Astrocyte (in vitro differentiated cells and primary cell): ENCODE data around the gene VAMP1. TPM values are rescaled to one million over a fixed set of nuclear protein-coding genes. Genes with fewer than 3 reads are reported as not detected.

Experiments
- DNase-seq: peaks from one replicate; pipeline ENCODE4 v3.0.0-alpha.2; 2010; ENCODE audit warnings: low read depth
- FAIRE-seq: peaks from 2 replicates; lab custom pipeline; 2011; peaks lifted over from hg19 to GRCh38; lab: Jason Lieb, UNC
- H2AFZ ChIP-seq: 2 replicates; pipeline ENCODE4 v1.6.0; 2012; ENCODE audit warnings: low read depth, low read length, inconsistent platforms
- H3K27ac ChIP-seq: 2 replicates; pipeline ENCODE4 v1.5.1; 2011; ENCODE audit warnings: low read depth, low read length, inconsistent platforms
- H3K27me3 ChIP-seq: 2 replicates; pipeline ENCODE4 v1.6.0; 2011; ENCODE audit warnings: low read length, inconsistent platforms; ENCODE audit not compliant: insufficient read depth
- H3K36me3 ChIP-seq: 2 replicates; pipeline ENCODE4 v1.5.1; 2011; ENCODE audit warnings: low read length, inconsistent platforms; ENCODE audit not compliant: insufficient read depth
- H3K4me1 ChIP-seq: 2 replicates; pipeline ENCODE4 v1.5.1; 2011; ENCODE audit warnings: low read length, inconsistent platforms; ENCODE audit not compliant: insufficient read depth
- H3K4me2 ChIP-seq: 2 replicates; pipeline ENCODE4 v1.6.0; 2012; ENCODE audit warnings: low read length, inconsistent platforms
- H3K4me3 ChIP-seq: 2 replicates; pipeline ENCODE4 v1.5.1; 2011; ENCODE audit warnings: low read depth, mild to moderate bottlenecking, low read length, inconsistent platforms; ENCODE audit not compliant: insufficient read depth
- H3K79me2 ChIP-seq: 2 replicates; pipeline ENCODE4 v1.6.0; 2012; ENCODE audit warnings: mild to moderate bottlenecking, low read length, inconsistent platforms; ENCODE audit not compliant: insufficient read depth
- H3K9ac ChIP-seq: 2 replicates; pipeline ENCODE4 v1.6.0; 2012; ENCODE audit warnings: mild to moderate bottlenecking, low read length, inconsistent platforms
- H3K9me3 ChIP-seq: 2 replicates; pipeline ENCODE4 v1.5.1; 2012; ENCODE audit warnings: low read depth, mild to moderate bottlenecking, low read length, inconsistent platforms; ENCODE audit not compliant: insufficient read depth
- H4K20me1 ChIP-seq: 2 replicates; pipeline ENCODE4 v1.6.0; 2012; ENCODE audit warnings: low read length, inconsistent platforms; ENCODE audit not compliant: insufficient read depth
- H3K27ac Mint-ChIP-seq: one replicate; pipeline ENCODE4 v1.8.0; 2021; ENCODE audit warnings: mild to moderate bottlenecking, mixed read lengths; ENCODE audit not compliant: unreplicated experiment
- H3K27me3 Mint-ChIP-seq: one replicate; pipeline ENCODE4 v1.8.0; 2021; ENCODE audit warnings: low read depth, mixed read lengths; ENCODE audit not compliant: unreplicated experiment
- H3K36me3 Mint-ChIP-seq: one replicate; pipeline ENCODE4 v1.8.0; 2021; ENCODE audit warnings: low read depth, mixed read lengths; ENCODE audit not compliant: unreplicated experiment
- H3K4me1 Mint-ChIP-seq: one replicate; pipeline ENCODE4 v1.8.0; 2021; ENCODE audit warnings: low read depth, mixed read lengths; ENCODE audit not compliant: unreplicated experiment
- H3K4me3 Mint-ChIP-seq: one replicate; pipeline ENCODE4 v1.8.0; 2021; ENCODE audit warnings: mild to moderate bottlenecking, moderate library complexity, mixed read lengths; ENCODE audit not compliant: unreplicated experiment
- H3K9me3 Mint-ChIP-seq: one replicate; pipeline ENCODE4 v1.8.0; 2021; ENCODE audit warnings: mild to moderate bottlenecking, mixed read lengths; ENCODE audit not compliant: unreplicated experiment
- EZH2 ChIP-seq: IDR thresholded peaks from 2 replicates; pipeline ENCODE4 v1.6.1; 2012; ENCODE audit warnings: mild to moderate bottlenecking, low read length, inconsistent platforms; ENCODE audit not compliant: insufficient read depth
- total RNA-seq: library from RNA; stranded (reverse); gene quantifications from 2 replicates; pipeline ENCODE4 v1.2.1, GENCODE V29; 2021
- TF ChIP-seq, protein P1 (sequence below): IDR thresholded peaks from 2 replicates; pipeline ENCODE4 v1.5.1; 2011; ENCODE audit warnings: low read depth, mild to moderate bottlenecking, inconsistent platforms, low read length, moderate library complexity; ENCODE audit not compliant: insufficient read depth

VAMP1 gene
- total RNA-seq, 1 donor from 2014 or later = 23.1 TPM

- H3K4me3 Mint-ChIP-seq = peak within 1 kb of the TSS; percentile 72
- peaks cover 6% of the 10 kb centered on the region for H3K27me3 Mint-ChIP-seq
- peaks cover 14% of the 10 kb centered on the region for H3K4me1 Mint-ChIP-seq
- no peaks in the 10 kb centered on the region for H3K9me3 Mint-ChIP-seq
- peak; percentile 71 for DNase-seq
- TF ChIP-seq, protein P1, sequence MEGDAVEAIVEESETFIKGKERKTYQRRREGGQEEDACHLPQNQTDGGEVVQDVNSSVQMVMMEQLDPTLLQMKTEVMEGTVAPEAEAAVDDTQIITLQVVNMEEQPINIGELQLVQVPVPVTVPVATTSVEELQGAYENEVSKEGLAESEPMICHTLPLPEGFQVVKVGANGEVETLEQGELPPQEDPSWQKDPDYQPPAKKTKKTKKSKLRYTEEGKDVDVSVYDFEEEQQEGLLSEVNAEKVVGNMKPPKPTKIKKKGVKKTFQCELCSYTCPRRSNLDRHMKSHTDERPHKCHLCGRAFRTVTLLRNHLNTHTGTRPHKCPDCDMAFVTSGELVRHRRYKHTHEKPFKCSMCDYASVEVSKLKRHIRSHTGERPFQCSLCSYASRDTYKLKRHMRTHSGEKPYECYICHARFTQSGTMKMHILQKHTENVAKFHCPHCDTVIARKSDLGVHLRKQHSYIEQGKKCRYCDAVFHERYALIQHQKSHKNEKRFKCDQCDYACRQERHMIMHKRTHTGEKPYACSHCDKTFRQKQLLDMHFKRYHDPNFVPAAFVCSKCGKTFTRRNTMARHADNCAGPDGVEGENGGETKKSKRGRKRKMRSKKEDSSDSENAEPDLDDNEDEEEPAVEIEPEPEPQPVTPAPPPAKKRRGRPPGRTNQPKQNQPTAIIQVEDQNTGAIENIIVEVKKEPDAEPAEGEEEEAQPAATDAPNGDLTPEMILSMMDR = no peak
- TF ChIP-seq EZH2 = no peak
- Histone ChIP-seq H3K9ac (peak within 1 kb of the TSS; percentile 78), H3K27me3 (no peaks in the 10 kb centered on the region), H3K4me3 (peak within 1 kb of the TSS; percentile 65), H3K27ac (peak within 1 kb of the TSS; percentile 79), H2AFZ (peak within 1 kb of the TSS; percentile 94), H3K4me2 (peak within 1 kb of the TSS; percentile 92), H4K20me1 (no peaks in the 10 kb centered on the region), H3K4me1 (peaks cover 28% of the 10 kb centered on the region), H3K79me2 (no peaks in the 10 kb centered on the region), H3K36me3 (no peaks in the 10 kb centered on the region), H3K9me3 (no peaks in the 10 kb centered on the region)
- H3K36me3 Mint-ChIP-seq = peaks cover 7% of the 10 kb centered on the region
- FAIRE-seq = no peak
- H3K27ac Mint-ChIP-seq = peak within 1 kb of the TSS; percentile 77
Observed at GRCh38 chr12:6451348-6452244, 18.9 kb downstream of the VAMP1 start, which contains the start of gene TAPBPL. Gene TAPBPL (plus strand): TSS chr12:6452042. CDS start chr12:6452249, 207 bp downstream.

DNA sequence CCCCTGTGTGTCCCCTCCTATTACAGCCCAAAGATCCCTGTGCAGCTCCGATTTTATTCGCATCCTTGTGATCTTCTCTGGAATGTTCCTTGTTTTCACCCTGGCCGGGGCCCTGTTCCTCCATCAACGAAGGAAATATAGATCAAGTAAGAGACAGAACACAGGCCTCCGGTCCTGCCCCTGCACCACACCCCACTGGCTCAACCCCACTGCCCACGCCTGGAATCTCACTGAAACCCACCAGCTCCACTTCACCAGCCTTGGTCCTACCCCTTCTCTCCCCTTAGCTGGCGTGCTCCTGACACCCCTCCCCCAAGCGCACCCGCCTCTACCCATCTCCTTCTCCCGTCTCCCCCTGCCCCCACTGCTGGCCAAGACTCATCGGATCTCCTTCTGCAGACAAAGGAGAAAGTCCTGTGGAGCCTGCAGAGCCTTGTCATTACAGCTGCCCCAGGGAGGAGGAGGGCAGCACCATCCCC, 19.6 kb downstream of the VAMP1 start:
- Histone ChIP-seq H3K27ac (no peak overlapping the region), H3K9me3 (no peaks in the 10 kb centered on the region), H3K36me3 (no peaks in the 10 kb centered on the region), H2AFZ (peak overlapping the region; percentile 94), H3K4me2 (peak overlapping the region; percentile 92), H4K20me1 (no peaks in the 10 kb centered on the region), H3K9ac (peak overlapping the region; percentile 78), H3K4me1 (peaks cover 28% of the 10 kb centered on the region), H3K4me3 (peak overlapping the region; percentile 65), H3K79me2 (no peaks in the 10 kb centered on the region), H3K27me3 (no peaks in the 10 kb centered on the region)
- no peak for TF ChIP-seq EZH2
- TF ChIP-seq, protein P1 = no peak
- FAIRE-seq = no peak
- H3K27ac Mint-ChIP-seq = no peak overlapping the region
- peaks cover 7% of the 10 kb centered on the region for H3K27me3 Mint-ChIP-seq
- peaks cover 7% of the 10 kb centered on the region for H3K36me3 Mint-ChIP-seq
- DNase-seq = no peak
- H3K4me3 Mint-ChIP-seq = peak overlapping the region; percentile 72
- peaks cover 14% of the 10 kb centered on the region for H3K4me1 Mint-ChIP-seq
- no peaks in the 10 kb centered on the region for H3K9me3 Mint-ChIP-seq
